PC-9 (cell line): ENCODE results near the gene IRS2.

Experiments used
- EZH2 ChIP-seq: fragments of 200-600 bp; sonication (generic); IDR thresholded peaks from 2 replicates; pipeline ENCODE4 v1.8.0; 2017; ENCODE audit warnings: antibody characterized with exemption, low read depth
- TF ChIP-seq, protein P1 (sequence below): fragments of 200-600 bp; sonication (generic); conservative IDR thresholded peaks from 2 replicates; pipeline ENCODE4 v1.6.1; 2017; ENCODE audit warnings: mixed run types, antibody characterized with exemption, mild to moderate bottlenecking, moderate library complexity

DNA sequence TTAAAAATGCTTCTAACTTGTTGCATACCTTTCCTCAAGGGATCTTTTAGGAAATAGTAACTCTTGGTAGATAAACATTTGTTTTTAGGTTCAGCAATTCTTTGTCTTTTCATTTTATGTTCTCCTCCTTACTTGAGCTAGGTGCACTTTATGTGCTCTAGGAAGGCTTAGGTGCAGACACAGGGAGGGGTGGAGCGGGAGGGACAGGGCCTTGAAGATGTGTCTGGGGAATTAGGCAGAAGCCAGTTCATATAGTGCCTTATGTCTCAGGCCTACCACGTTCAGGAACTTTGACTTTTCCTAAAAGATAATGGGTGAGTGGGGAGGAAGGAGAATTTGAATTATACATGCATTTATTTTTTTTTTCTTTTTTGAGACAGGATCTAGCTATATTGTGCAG is 37.7 kb downstream of the IRS2 start:
- TF ChIP-seq EZH2: no peak
- TF ChIP-seq, protein P1, sequence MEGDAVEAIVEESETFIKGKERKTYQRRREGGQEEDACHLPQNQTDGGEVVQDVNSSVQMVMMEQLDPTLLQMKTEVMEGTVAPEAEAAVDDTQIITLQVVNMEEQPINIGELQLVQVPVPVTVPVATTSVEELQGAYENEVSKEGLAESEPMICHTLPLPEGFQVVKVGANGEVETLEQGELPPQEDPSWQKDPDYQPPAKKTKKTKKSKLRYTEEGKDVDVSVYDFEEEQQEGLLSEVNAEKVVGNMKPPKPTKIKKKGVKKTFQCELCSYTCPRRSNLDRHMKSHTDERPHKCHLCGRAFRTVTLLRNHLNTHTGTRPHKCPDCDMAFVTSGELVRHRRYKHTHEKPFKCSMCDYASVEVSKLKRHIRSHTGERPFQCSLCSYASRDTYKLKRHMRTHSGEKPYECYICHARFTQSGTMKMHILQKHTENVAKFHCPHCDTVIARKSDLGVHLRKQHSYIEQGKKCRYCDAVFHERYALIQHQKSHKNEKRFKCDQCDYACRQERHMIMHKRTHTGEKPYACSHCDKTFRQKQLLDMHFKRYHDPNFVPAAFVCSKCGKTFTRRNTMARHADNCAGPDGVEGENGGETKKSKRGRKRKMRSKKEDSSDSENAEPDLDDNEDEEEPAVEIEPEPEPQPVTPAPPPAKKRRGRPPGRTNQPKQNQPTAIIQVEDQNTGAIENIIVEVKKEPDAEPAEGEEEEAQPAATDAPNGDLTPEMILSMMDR: no peak
